GM21576 (cell line): ENCODE data around the gene RHBDD2.
A peak's percentile ranks its signal among the peaks of the same experiment; 100 is the strongest.
"Not testable (repeated sequence)": the region's sequence is repeated elsewhere in the genome, so short reads cannot be mapped to it uniquely, and the experiment has no call there.

Source experiments
- ATAC-seq: cut with Tn5 transposase; IDR thresholded peaks from one replicate; pipeline ENCODE4 v1.9.1; 2021; ENCODE audit warnings: mild to moderate bottlenecking, moderate library complexity; ENCODE audit not compliant: unreplicated experiment

The RHBDD2 gene

GRCh38 chr7:75878769-75879611, at the start of gene RHBDD2:
Gene RHBDD2, plus strand, starts transcription at chr7:75879034. Its CDS starts 49 bp downstream, at chr7:75879083.
- peak; percentile 91 for ATAC-seq

- ATAC-seq, result not testable (repeated sequence)
Observed at GRCh38 chr7:75829656-75830055, 49.2 kb upstream of the RHBDD2 start.

- no peak for ATAC-seq
Observed at GRCh38 chr7:75830978-75831377, 47.9 kb upstream of the RHBDD2 start.

- not testable (repeated sequence) for ATAC-seq
Observed at GRCh38 chr7:75833662-75834061, 45.2 kb upstream of the RHBDD2 start.

- no peak for ATAC-seq
Observed at GRCh38 chr7:75835688-75836285, 43.0 kb upstream of the RHBDD2 start.

- no peak for ATAC-seq
Observed at GRCh38 chr7:75836798-75837197, 42.0 kb upstream of the RHBDD2 start.

GRCh38 chr7:75838281-75838930, 40.4 kb upstream of the RHBDD2 start:
- ATAC-seq, result not testable (repeated sequence)

GRCh38 chr7:75840029-75840428, 38.8 kb upstream of the RHBDD2 start:
- ATAC-seq, result no peak

- peak; percentile 82 for ATAC-seq
Observed at GRCh38 chr7:75842836-75843446, 35.9 kb upstream of the RHBDD2 start.

- no peak for ATAC-seq
Observed at GRCh38 chr7:75843613-75844116, 35.2 kb upstream of the RHBDD2 start.

GRCh38 chr7:75844158-75844557, 34.7 kb upstream of the RHBDD2 start:
- no peak for ATAC-seq

- not testable (repeated sequence) for ATAC-seq
Observed at GRCh38 chr7:75845132-75845531, 33.7 kb upstream of the RHBDD2 start.

GRCh38 chr7:75847707-75848106, 31.1 kb upstream of the RHBDD2 start:
- no peak for ATAC-seq

GRCh38 chr7:75849573-75849972, 29.3 kb upstream of the RHBDD2 start:
- ATAC-seq, result no peak

- no peak for ATAC-seq
Observed at GRCh38 chr7:75850235-75850634, 28.6 kb upstream of the RHBDD2 start.

- ATAC-seq, result no peak
Observed at GRCh38 chr7:75854233-75854632, 24.6 kb upstream of the RHBDD2 start.

GRCh38 chr7:75854813-75855345, 24.0 kb upstream of the RHBDD2 start:
- not testable (repeated sequence) for ATAC-seq

GRCh38 chr7:75856536-75856935, 22.3 kb upstream of the RHBDD2 start:
- ATAC-seq, result no peak

GRCh38 chr7:75858410-75858809, 20.4 kb upstream of the RHBDD2 start:
- ATAC-seq, result no peak

GRCh38 chr7:75861636-75862035, 17.2 kb upstream of the RHBDD2 start:
- no peak for ATAC-seq

GRCh38 chr7:75864251-75864650, 14.6 kb upstream of the RHBDD2 start:
- ATAC-seq, result not testable (repeated sequence)
